CD14-positive monocyte (primary cell): ENCODE measurements around the gene MAPRE2. TPM values are rescaled to one million over a fixed set of nuclear protein-coding genes. Genes with fewer than 3 reads are reported as not detected.

Experiments
- DNase-seq, 3 donors: peaks; one replicate each; pipeline ENCODE4 v3.0.0-alpha.2; 2011 to 2022
- H2AFZ ChIP-seq: 2 replicates; pipeline ENCODE4 v1.6.0; 2012; ENCODE audit warnings: mild to moderate bottlenecking, low read depth, low read length, inconsistent platforms; ENCODE audit not compliant: insufficient read depth, poor library complexity, severe bottlenecking
- H3K27ac ChIP-seq, 2 donors: 1 replicate in 1 of 2; 2 replicates in 1 of 2; pipeline ENCODE4 v1.5.1; 2012 to 2013; ENCODE audit warnings: low read length in 2 of 2, control low read depth in 1 of 2, inconsistent platforms in 1 of 2, low read depth in 1 of 2, mild to moderate bottlenecking in 1 of 2
- H3K27me3 ChIP-seq, 2 donors: one replicate each; pipeline versions ENCODE4 v1.6.0 to v1.6.1; 2011 to 2013; ENCODE audit warnings: low read length in 2 of 2; ENCODE audit not compliant: control insufficient read depth in 2 of 2, insufficient read depth in 2 of 2
- H3K36me3 ChIP-seq, 2 donors: replicated peaks in 1 of 2; 1 replicate in 1 of 2; 2 replicates in 1 of 2; pipeline versions ENCODE4 v1.5.1 to v1.6.1; 2012 to 2013; ENCODE audit warnings: low read length in 2 of 2, control low read depth in 1 of 2, inconsistent platforms in 1 of 2, mild to moderate bottlenecking in 1 of 2; ENCODE audit not compliant: insufficient read depth in 2 of 2, control insufficient read depth in 1 of 2
- H3K4me1 ChIP-seq, 2 donors: 1 replicate in 1 of 2; 2 replicates in 1 of 2; pipeline versions ENCODE4 v1.5.1 to v1.6.1; 2012 to 2013; ENCODE audit warnings: low read length in 2 of 2, control low read depth in 1 of 2, inconsistent platforms in 1 of 2, mild to moderate bottlenecking in 1 of 2, moderate library complexity in 1 of 2; ENCODE audit not compliant: insufficient read depth in 2 of 2, control insufficient read depth in 1 of 2
- H3K4me2 ChIP-seq: replicated peaks from 2 replicates; pipeline ENCODE3; 2012; ENCODE audit warnings: low read length, moderate library complexity, mild to moderate bottlenecking; ENCODE audit not compliant: poor library complexity, severe bottlenecking; ENCODE audit errors: extremely low read depth
- H3K4me3 ChIP-seq, 3 experiments: fragments of 200-600 bp in 1 of 3; sonication (generic) in 1 of 3; replicated peaks in 1 of 3; 1 replicate in 2 of 3; 2 replicates in 1 of 3; pipeline ENCODE4 v1.5.1; 2011 to 2013; ENCODE audit warnings: low read length in 3 of 3, mild to moderate bottlenecking in 3 of 3, control low read depth in 2 of 3, low read depth in 2 of 3, inconsistent platforms in 1 of 3, moderate library complexity in 1 of 3
- H3K79me2 ChIP-seq: 2 replicates; pipeline ENCODE4 v1.6.0; 2012; ENCODE audit warnings: mild to moderate bottlenecking, control low read depth, inconsistent platforms, low read length, moderate library complexity; ENCODE audit not compliant: insufficient read depth
- H3K9ac ChIP-seq: 2 replicates; pipeline ENCODE4 v1.6.0; 2017; ENCODE audit warnings: low read length, mild to moderate bottlenecking; ENCODE audit not compliant: insufficient read depth, poor library complexity, severe bottlenecking
- H3K9me3 ChIP-seq, 2 donors: replicated peaks in 1 of 2; 1 replicate in 1 of 2; 2 replicates in 1 of 2; pipeline versions ENCODE4 v1.5.1 to v1.6.1; 2012 to 2013; ENCODE audit warnings: low read length in 2 of 2, control low read depth in 1 of 2; ENCODE audit not compliant: control insufficient read depth in 1 of 2, insufficient read depth in 1 of 2
- H4K20me1 ChIP-seq: 2 replicates; pipeline ENCODE4 v1.6.0; 2012; ENCODE audit warnings: mild to moderate bottlenecking, low read length, control low read depth, moderate library complexity; ENCODE audit not compliant: insufficient read depth
- H3K27ac Mint-ChIP-seq, 7 donors: one replicate each; pipeline ENCODE4 v1.8.0; 2020; ENCODE audit warnings: mild to moderate bottlenecking in 7 of 7, mixed read lengths in 7 of 7, moderate library complexity in 6 of 7, inconsistent platforms in 2 of 7
- H3K27me3 Mint-ChIP-seq, 3 donors: one replicate each; pipeline ENCODE4 v1.8.0; 2021 to 2022; ENCODE audit warnings: low read depth in 3 of 3, mild to moderate bottlenecking in 3 of 3, mixed read lengths in 3 of 3, moderate library complexity in 3 of 3, inconsistent platforms in 1 of 3
- H3K36me3 Mint-ChIP-seq, 2 donors: one replicate each; pipeline ENCODE4 v1.8.0; 2020; ENCODE audit warnings: mixed read lengths in 2 of 2, inconsistent platforms in 1 of 2, mild to moderate bottlenecking in 1 of 2
- H3K4me1 Mint-ChIP-seq: one replicate; pipeline ENCODE4 v1.8.0; 2020; ENCODE audit warnings: mild to moderate bottlenecking, mixed read lengths
- H3K4me3 Mint-ChIP-seq, 2 donors: one replicate each; pipeline ENCODE4 v1.8.0; 2020; ENCODE audit warnings: mild to moderate bottlenecking in 2 of 2, mixed read lengths in 2 of 2, moderate library complexity in 1 of 2
- H3K9me3 Mint-ChIP-seq, 7 donors: one replicate each; pipeline ENCODE4 v1.8.0; 2020 to 2022; ENCODE audit warnings: mixed read lengths in 7 of 7, mild to moderate bottlenecking in 6 of 7, moderate library complexity in 6 of 7, inconsistent platforms in 2 of 7
- CTCF ChIP-seq: fragments of 200-600 bp; IDR thresholded peaks from one replicate; pipeline ENCODE4 v1.8.0; 2022; ENCODE audit warnings: antibody characterized with exemption, mild to moderate bottlenecking
- WGBS: methylation state at CpG from one replicate; pipeline ENCODE4 v1.1.5; 2013; ENCODE audit warnings: missing lambda C conversion rate; ENCODE audit not compliant: insufficient coverage; 5-methylcytosine and 5-hydroxymethylcytosine counted together
- intact Hi-C, 2 donors: fragments of 100-400 bp; cut with micrococcal nuclease; formaldehyde crosslinking; loops; one replicate each; pipeline versions ENCODE4 v1.15.0 to v1.15.1; 2023
- polyA plus RNA-seq, 3 donors: library from polyadenylated mRNA; depleted of rRNA in 1 of 3; unstranded in 2 of 3; stranded (reverse) in 1 of 3; fragments of 300-500 nt in 2 of 3; fragments of >200 nt in 1 of 3; fragmentation: Illumina TruSeq in 2 of 3; gene quantifications; 1 replicate in 2 of 3; 2 replicates in 1 of 3; pipeline ENCODE4 v1.2.3, GENCODE V29; 2012 to 2021

Gene MAPRE2
- polyA plus RNA-seq, 3 donors, result 22.0 to 48.1 (median 37.1) TPM

GRCh38 chr18:35027206-35027605, 14.0 kb upstream of the MAPRE2 start:
- peaks cover 11 to 15% of the 10 kb centered on the region in 2 donors for H3K4me1 ChIP-seq
- Mint-ChIP-seq H3K9me3 (no peaks in the 10 kb centered on the region), H3K4me1 (peaks cover 18% of the 10 kb centered on the region), H3K36me3 (no peaks in the 10 kb centered on the region), H3K27me3 (peaks cover 0 to 3% (median 0%) of the 10 kb centered on the region in 3 donors), H3K4me3 (no peak overlapping the region), H3K27ac (peak overlapping the region in 1 of 7 donors; percentile 15)
- H4K20me1 ChIP-seq, result no peaks in the 10 kb centered on the region
- no peak overlapping the region for H3K27ac ChIP-seq
- H3K27me3 ChIP-seq, result no peaks in the 10 kb centered on the region
- no peak for TF ChIP-seq CTCF
- no peak overlapping the region for H3K4me3 ChIP-seq
- H3K36me3 ChIP-seq, result no peaks in the 10 kb centered on the region
- H3K79me2 ChIP-seq, result no peaks in the 10 kb centered on the region
- WGBS, result no CpG with 5 or more reads among the region's 1 CpG
- no peaks in the 10 kb centered on the region for H3K9me3 ChIP-seq
- intact Hi-C loops, result no loop called here
- no peak overlapping the region for H3K4me2 ChIP-seq
- no peak overlapping the region for H2AFZ ChIP-seq
- DNase-seq, result no peak
- H3K9ac ChIP-seq, result no peak overlapping the region

- Histone ChIP-seq H3K9me3 (no peaks in the 10 kb centered on the region), H3K27ac (no peak overlapping the region), H3K9ac (no peak overlapping the region), H3K27me3 (no peaks in the 10 kb centered on the region), H2AFZ (no peak overlapping the region), H3K36me3 (no peaks in the 10 kb centered on the region), H3K79me2 (no peaks in the 10 kb centered on the region), H3K4me3 (no peak overlapping the region), H3K4me1 (peaks cover 11 to 15% of the 10 kb centered on the region in 2 donors), H4K20me1 (no peaks in the 10 kb centered on the region), H3K4me2 (no peak overlapping the region)
- no CpG with 5 or more reads among the region's 2 CpGs for WGBS
- H3K27ac Mint-ChIP-seq, result no peak overlapping the region
- no peaks in the 10 kb centered on the region for H3K36me3 Mint-ChIP-seq
- H3K27me3 Mint-ChIP-seq, result peaks cover 0 to 3% (median 0%) of the 10 kb centered on the region in 3 donors
- intact Hi-C loops, result no loop called here
- no peaks in the 10 kb centered on the region for H3K9me3 Mint-ChIP-seq
- H3K4me1 Mint-ChIP-seq, result peaks cover 18% of the 10 kb centered on the region
- H3K4me3 Mint-ChIP-seq, result no peak overlapping the region
- no peak for TF ChIP-seq CTCF
- no peak for DNase-seq
Observed at GRCh38 chr18:35028536-35028935, 12.7 kb upstream of the MAPRE2 start.
